Smooth muscle cell (in vitro differentiated cells): ENCODE measurements around the gene C13orf42. TPM values are rescaled to one million over a fixed set of nuclear protein-coding genes. Genes with fewer than 3 reads are reported as not detected.

Experiments used
- DNase-seq: peaks from one replicate; lab custom pipeline; 2025; ENCODE audit not compliant: unreplicated experiment; lab: John Stamatoyannopoulos, UW
- H2AFZ ChIP-seq: fragments of 200-600 bp; sonication (generic); 2 replicates; pipeline ENCODE4 v1.6.0; 2016; ENCODE audit warnings: antibody characterized with exemption, low read depth, mild to moderate bottlenecking
- H3F3A ChIP-seq: fragments of 200-600 bp; sonication (generic); 2 replicates; pipeline ENCODE4 v1.6.0; 2017; ENCODE audit warnings: antibody characterized with exemption, low read depth
- H3K27ac ChIP-seq: fragments of 200-600 bp; sonication (generic); 2 replicates; pipeline ENCODE4 v1.5.1; 2016; ENCODE audit warnings: low read depth, mild to moderate bottlenecking
- H3K27me3 ChIP-seq: fragments of 200-600 bp; sonication (generic); 2 replicates; pipeline ENCODE4 v1.6.1; 2016; ENCODE audit warnings: low read depth, mild to moderate bottlenecking
- H3K36me3 ChIP-seq: fragments of 200-600 bp; sonication (generic); 2 replicates; pipeline ENCODE4 v1.5.1; 2016; ENCODE audit warnings: low read depth
- H3K4me1 ChIP-seq: fragments of 200-600 bp; sonication (generic); 2 replicates; pipeline ENCODE4 v1.5.1; 2016; ENCODE audit warnings: low read depth
- H3K4me2 ChIP-seq: fragments of 200-600 bp; sonication (generic); 2 replicates; pipeline ENCODE4 v1.6.0; 2016; ENCODE audit warnings: mild to moderate bottlenecking
- H3K4me3 ChIP-seq: fragments of 200-600 bp; sonication (generic); 2 replicates; pipeline ENCODE4 v1.5.1; 2016; ENCODE audit warnings: mild to moderate bottlenecking
- H3K79me2 ChIP-seq: fragments of 200-600 bp; sonication (generic); 2 replicates; pipeline ENCODE4 v1.6.0; 2016; ENCODE audit warnings: low read depth, mild to moderate bottlenecking
- H3K9ac ChIP-seq: fragments of 200-600 bp; sonication (generic); 2 replicates; pipeline ENCODE4 v1.6.0; 2016; ENCODE audit warnings: low read depth
- H3K9me3 ChIP-seq: fragments of 200-600 bp; sonication (generic); replicated peaks from 2 replicates; pipeline ENCODE4 v1.5.1; 2016; ENCODE audit warnings: low read depth
- H4K20me1 ChIP-seq: fragments of 200-600 bp; sonication (generic); 2 replicates; pipeline ENCODE4 v1.6.0; 2016; ENCODE audit warnings: low read depth
- WGBS: methylation state at CpG from one replicate; pipeline ENCODE4 v1.1.7; 2016; ENCODE audit warnings: low lambda C conversion rate; 5-methylcytosine and 5-hydroxymethylcytosine counted together
- polyA plus RNA-seq: library from polyadenylated mRNA; unstranded; fragments of >200 nt; fragmentation: Nextera tagmentation; extraction: Ambion mirVana; gene quantifications from 2 replicates; pipeline ENCODE4 v1.2.1, GENCODE V29; 2016
- total RNA-seq: library from RNA; depleted of rRNA; stranded (reverse); fragments of >200 nt; gene quantifications from 2 replicates; pipeline ENCODE4 v1.2.3, GENCODE V29; 2014
- TF ChIP-seq, protein P1 (sequence below): fragments of 200-600 bp; sonication (generic); IDR thresholded peaks from 2 replicates; pipeline ENCODE4 v1.5.1; 2017; ENCODE audit warnings: borderline replicate concordance, mild to moderate bottlenecking, antibody characterized with exemption; ENCODE audit not compliant: insufficient read depth, poor library complexity, severe bottlenecking

The C13orf42 gene
- total and polyA plus RNA-seq, 2 experiments from 2014 or later: not detected

DNA sequence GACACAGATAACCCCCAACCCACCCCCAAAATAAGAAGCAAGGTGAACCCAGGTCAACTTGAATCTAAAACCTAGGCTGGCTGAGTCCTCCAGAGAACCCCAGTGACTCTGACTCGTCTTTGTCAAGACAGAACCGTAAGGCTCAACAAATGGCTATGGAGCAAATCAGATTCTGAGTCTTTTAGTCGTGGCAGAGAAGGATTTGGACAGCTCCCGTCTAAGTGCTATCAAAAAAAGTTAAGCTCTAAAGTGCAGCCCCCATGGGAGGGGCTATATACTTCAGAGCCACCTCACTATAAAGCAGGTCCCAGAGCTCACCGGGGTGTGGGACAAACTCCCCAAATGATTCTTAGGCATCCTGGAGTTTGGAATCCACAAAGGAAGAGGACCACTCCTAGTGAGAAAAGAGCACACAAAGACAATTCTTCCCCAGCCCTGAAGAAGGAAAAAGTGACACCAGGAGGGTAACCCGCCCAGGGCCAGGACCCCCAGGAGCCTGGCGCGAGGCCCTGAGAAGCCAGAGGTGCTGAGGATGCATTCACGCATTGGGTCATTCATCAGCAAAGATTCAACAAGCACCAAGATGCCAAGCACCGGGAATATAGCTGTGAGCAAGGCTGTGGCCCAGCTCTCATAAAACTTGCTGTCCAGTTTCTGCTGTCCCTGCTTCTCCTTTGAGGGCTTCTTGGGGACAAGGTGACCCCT lies 25.4 kb upstream of the C13orf42 start:
- Histone ChIP-seq H3K9ac (no peak overlapping the region), H3K27ac (no peak overlapping the region)
- DNase-seq: no peak

DNA sequence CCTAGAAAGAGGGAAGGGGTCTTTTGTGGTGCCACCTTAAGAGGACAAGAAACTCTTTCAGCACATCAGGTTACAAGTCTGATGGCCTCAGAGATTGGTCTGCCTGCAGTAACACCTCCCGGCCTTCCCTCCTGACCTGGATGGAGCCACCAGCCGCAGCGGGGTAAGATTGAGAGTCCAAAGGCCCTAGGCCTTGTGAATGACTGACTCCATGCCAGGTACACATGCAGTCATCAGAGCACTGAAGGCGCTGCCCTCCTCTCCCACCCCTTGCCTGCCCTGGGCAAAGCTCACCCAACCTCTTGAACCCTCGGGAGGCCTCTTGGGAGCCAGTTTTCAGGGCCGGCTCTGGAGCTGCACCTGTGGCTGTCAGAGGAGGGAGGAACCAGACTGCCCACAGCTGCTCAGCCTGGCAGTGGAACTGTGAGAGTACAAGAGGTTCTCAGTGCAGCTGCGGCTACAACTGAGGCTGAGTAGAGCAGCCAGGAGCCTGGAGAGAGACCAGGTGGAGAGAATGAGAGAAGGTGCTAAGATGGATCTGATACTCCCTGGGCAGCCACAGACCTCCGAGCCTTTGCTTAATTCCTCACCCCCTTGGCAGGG lies 23.8 kb upstream of the C13orf42 start:
- Histone ChIP-seq H3K27me3 (no peaks in the 10 kb centered on the region), H2AFZ (no peak overlapping the region), H3K79me2 (no peaks in the 10 kb centered on the region), H3K27ac (no peak overlapping the region), H4K20me1 (no peaks in the 10 kb centered on the region), H3K4me1 (no peaks in the 10 kb centered on the region), H3F3A (no peaks in the 10 kb centered on the region), H3K4me3 (no peak overlapping the region), H3K9me3 (no peaks in the 10 kb centered on the region), H3K36me3 (no peaks in the 10 kb centered on the region), H3K9ac (no peak overlapping the region), H3K4me2 (no peak overlapping the region)
- TF ChIP-seq, protein P1, sequence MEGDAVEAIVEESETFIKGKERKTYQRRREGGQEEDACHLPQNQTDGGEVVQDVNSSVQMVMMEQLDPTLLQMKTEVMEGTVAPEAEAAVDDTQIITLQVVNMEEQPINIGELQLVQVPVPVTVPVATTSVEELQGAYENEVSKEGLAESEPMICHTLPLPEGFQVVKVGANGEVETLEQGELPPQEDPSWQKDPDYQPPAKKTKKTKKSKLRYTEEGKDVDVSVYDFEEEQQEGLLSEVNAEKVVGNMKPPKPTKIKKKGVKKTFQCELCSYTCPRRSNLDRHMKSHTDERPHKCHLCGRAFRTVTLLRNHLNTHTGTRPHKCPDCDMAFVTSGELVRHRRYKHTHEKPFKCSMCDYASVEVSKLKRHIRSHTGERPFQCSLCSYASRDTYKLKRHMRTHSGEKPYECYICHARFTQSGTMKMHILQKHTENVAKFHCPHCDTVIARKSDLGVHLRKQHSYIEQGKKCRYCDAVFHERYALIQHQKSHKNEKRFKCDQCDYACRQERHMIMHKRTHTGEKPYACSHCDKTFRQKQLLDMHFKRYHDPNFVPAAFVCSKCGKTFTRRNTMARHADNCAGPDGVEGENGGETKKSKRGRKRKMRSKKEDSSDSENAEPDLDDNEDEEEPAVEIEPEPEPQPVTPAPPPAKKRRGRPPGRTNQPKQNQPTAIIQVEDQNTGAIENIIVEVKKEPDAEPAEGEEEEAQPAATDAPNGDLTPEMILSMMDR: no peak
- WGBS: 92% methylated on average over 8 of the region's 8 CpGs
- no peak for DNase-seq

More for the DNA sequence above, 25.4 kb upstream of the C13orf42 start:
- H3K9me3 ChIP-seq: no peaks in the 10 kb centered on the region
- H3K36me3 ChIP-seq: no peaks in the 10 kb centered on the region
- H3F3A ChIP-seq: no peaks in the 10 kb centered on the region
- 90% methylated on average over 10 of the region's 10 CpGs for WGBS
- H3K4me2 ChIP-seq: no peak overlapping the region
- no peaks in the 10 kb centered on the region for H4K20me1 ChIP-seq
- TF ChIP-seq, protein P1: no peak
- H3K79me2 ChIP-seq: no peaks in the 10 kb centered on the region
- no peak overlapping the region for H2AFZ ChIP-seq
- H3K4me3 ChIP-seq: no peak overlapping the region
- no peaks in the 10 kb centered on the region for H3K4me1 ChIP-seq
- no peaks in the 10 kb centered on the region for H3K27me3 ChIP-seq

DNA sequence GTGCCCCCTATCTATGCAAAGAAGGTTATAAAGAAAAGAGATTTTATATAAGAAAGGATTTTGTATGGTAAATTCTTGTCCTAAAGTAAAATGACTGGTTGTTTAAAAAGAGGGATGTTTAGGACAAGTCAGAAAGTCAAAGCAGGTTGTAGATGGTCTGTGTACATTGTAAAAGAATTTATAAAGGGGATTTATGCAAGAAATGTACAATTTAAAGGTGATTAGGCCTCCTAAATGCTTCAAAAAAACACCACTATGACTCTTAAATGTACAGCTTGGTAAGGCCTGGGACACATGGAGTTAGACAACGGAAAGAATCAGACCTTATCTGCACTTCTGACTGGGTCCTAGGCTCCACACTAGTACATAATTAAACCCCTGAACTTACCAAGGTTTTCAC lies 19.3 kb upstream of the C13orf42 start:
- no peak overlapping the region for H2AFZ ChIP-seq
- H3K9me3 ChIP-seq: no peaks in the 10 kb centered on the region
- H3K36me3 ChIP-seq: no peaks in the 10 kb centered on the region
- no peak overlapping the region for H3K4me2 ChIP-seq
- DNase-seq: no peak
- no peaks in the 10 kb centered on the region for H3F3A ChIP-seq
- H3K79me2 ChIP-seq: no peaks in the 10 kb centered on the region
- TF ChIP-seq, protein P1: no peak
- WGBS: 96% methylated on average over 1 of the region's 1 CpG
- no peak overlapping the region for H3K27ac ChIP-seq
- H3K9ac ChIP-seq: no peak overlapping the region
- H3K27me3 ChIP-seq: no peaks in the 10 kb centered on the region
- no peaks in the 10 kb centered on the region for H4K20me1 ChIP-seq
- no peaks in the 10 kb centered on the region for H3K4me1 ChIP-seq
- H3K4me3 ChIP-seq: no peak overlapping the region
